ENCODE measurements around the gene BRMS1. TPM values are rescaled to one million over a fixed set of nuclear protein-coding genes. Genes with fewer than 3 reads are reported as not detected.

Gene BRMS1
- total RNA-seq, 1 experiment from 2014 or later, result 80.5 TPM

DNA sequence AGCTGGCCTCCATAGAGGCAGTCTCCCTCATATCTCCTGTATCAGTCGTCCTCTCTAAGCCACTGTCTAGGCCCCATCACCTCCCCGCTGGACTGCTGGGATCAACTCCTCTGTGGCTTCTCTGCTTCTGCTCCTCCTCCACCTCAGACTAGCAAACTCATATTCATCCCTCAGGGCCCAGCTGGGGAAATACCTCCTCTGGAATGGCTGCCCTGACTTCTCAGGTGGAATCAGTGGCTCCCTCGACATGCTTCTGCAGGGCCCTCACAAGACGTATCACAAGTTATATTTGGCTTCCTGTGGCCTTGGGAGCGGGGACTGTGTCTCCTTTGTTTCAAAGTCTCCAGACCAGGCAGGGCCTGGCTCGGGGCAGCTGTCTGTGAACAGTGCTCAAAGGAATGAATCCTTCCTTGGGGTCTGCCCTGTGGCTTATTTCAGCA lies 16.6 kb upstream of the BRMS1 start:
- Histone ChIP-seq H3K4me1 (ENCODE audit: control insufficient read depth, insufficient read depth, low read length) (peaks cover 8% of the 10 kb centered on the region), H3K36me3 (ENCODE audit: control insufficient read depth, insufficient read depth, low read length) (no peaks in the 10 kb centered on the region), H3K27ac (ENCODE audit: low read length) (peak overlapping the region; percentile 24; the same call in 1 of the 2 replicates), H3K4me3 (ENCODE audit: low read depth in 2 of 2, low read length in 2 of 2) (no peak overlapping the region), H3K9me3 (ENCODE audit: control insufficient read depth, insufficient read depth, low read depth, low read length) (no peaks in the 10 kb centered on the region), H3K27me3 (ENCODE audit: control insufficient read depth, insufficient read depth, low read length) (no peaks in the 10 kb centered on the region)
- TF ChIP-seq, protein P1, sequence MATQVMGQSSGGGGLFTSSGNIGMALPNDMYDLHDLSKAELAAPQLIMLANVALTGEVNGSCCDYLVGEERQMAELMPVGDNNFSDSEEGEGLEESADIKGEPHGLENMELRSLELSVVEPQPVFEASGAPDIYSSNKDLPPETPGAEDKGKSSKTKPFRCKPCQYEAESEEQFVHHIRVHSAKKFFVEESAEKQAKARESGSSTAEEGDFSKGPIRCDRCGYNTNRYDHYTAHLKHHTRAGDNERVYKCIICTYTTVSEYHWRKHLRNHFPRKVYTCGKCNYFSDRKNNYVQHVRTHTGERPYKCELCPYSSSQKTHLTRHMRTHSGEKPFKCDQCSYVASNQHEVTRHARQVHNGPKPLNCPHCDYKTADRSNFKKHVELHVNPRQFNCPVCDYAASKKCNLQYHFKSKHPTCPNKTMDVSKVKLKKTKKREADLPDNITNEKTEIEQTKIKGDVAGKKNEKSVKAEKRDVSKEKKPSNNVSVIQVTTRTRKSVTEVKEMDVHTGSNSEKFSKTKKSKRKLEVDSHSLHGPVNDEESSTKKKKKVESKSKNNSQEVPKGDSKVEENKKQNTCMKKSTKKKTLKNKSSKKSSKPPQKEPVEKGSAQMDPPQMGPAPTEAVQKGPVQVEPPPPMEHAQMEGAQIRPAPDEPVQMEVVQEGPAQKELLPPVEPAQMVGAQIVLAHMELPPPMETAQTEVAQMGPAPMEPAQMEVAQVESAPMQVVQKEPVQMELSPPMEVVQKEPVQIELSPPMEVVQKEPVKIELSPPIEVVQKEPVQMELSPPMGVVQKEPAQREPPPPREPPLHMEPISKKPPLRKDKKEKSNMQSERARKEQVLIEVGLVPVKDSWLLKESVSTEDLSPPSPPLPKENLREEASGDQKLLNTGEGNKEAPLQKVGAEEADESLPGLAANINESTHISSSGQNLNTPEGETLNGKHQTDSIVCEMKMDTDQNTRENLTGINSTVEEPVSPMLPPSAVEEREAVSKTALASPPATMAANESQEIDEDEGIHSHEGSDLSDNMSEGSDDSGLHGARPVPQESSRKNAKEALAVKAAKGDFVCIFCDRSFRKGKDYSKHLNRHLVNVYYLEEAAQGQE (IDR thresholded peaks at IDR 0.05; ENCODE audit: insufficient read depth in 1 of 2, low read depth in 2 of 2, low read length in 1 of 2), result no peak
- TF ChIP-seq SIN3A (IDR thresholded peaks at IDR 0.05; ENCODE audit: borderline replicate concordance, insufficient read depth, low read depth, low read length), result no peak
- peak; percentile 39; the same call in 1 of the 2 replicates for TF ChIP-seq POLR2AphosphoS5 (IDR thresholded peaks at IDR 0.05; ENCODE audit: low read depth, low read length)
- DNase-seq (ENCODE audit: low read depth, low spot score) (no peak), ATAC-seq (peak; percentile 30)
- in situ Hi-C loops (cut with HindIII; ENCODE audit: low pct_unique_long_range_greater_than_20kb, low sequenced_read_pairs) (no loop called here), intact Hi-C loops (cut with micrococcal nuclease; ENCODE audit: unreplicated experiment) (no loop called here)
- BruUV-seq (replicated peaks), result no TSS peak
- CTCF ChIA-PET, result interaction anchor here (0.9 kb wide), 1 partner anchor 24 kb away, joined by 4 read pairs; no protein-coding TSS in a partner anchor
- POLR2A ChIA-PET, result no interaction called here

- no TSS peak for BruUV-seq (replicated peaks)
- TF ChIP-seq, protein P1 (IDR thresholded peaks at IDR 0.05; ENCODE audit: insufficient read depth in 1 of 2, low read depth in 2 of 2, low read length in 1 of 2), result no peak
- TF ChIP-seq, protein P2, sequence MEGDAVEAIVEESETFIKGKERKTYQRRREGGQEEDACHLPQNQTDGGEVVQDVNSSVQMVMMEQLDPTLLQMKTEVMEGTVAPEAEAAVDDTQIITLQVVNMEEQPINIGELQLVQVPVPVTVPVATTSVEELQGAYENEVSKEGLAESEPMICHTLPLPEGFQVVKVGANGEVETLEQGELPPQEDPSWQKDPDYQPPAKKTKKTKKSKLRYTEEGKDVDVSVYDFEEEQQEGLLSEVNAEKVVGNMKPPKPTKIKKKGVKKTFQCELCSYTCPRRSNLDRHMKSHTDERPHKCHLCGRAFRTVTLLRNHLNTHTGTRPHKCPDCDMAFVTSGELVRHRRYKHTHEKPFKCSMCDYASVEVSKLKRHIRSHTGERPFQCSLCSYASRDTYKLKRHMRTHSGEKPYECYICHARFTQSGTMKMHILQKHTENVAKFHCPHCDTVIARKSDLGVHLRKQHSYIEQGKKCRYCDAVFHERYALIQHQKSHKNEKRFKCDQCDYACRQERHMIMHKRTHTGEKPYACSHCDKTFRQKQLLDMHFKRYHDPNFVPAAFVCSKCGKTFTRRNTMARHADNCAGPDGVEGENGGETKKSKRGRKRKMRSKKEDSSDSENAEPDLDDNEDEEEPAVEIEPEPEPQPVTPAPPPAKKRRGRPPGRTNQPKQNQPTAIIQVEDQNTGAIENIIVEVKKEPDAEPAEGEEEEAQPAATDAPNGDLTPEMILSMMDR (IDR thresholded peaks at IDR 0.05), result no peak
- TF ChIP-seq TCF7L2 (IDR thresholded peaks at IDR 0.05; ENCODE audit: low read depth, low read length), result no peak
- no peak for TF ChIP-seq SIN3A (IDR thresholded peaks at IDR 0.05; ENCODE audit: borderline replicate concordance, insufficient read depth, low read depth, low read length)
- TF ChIP-seq POLR2AphosphoS5 (IDR thresholded peaks at IDR 0.05; ENCODE audit: low read depth, low read length), result no peak
- DNase-seq (ENCODE audit: low read depth, low spot score) (no peak), ATAC-seq (no peak)
- ChIA-PET POLR2A (interaction anchor here (0.9 kb wide), 1 partner anchor 15 kb away, joined by 6 read pairs; no protein-coding TSS in a partner anchor), CTCF (interaction anchor here (0.5 to 0.9 kb wide), 2 partner anchors 25 to 31 kb away, joined by 4 to 5 read pairs; no protein-coding TSS in a partner anchor)
- Histone ChIP-seq H3K27me3 (ENCODE audit: control insufficient read depth, insufficient read depth, low read length) (no peaks in the 10 kb centered on the region), H3K9me3 (ENCODE audit: control insufficient read depth, insufficient read depth, low read depth, low read length) (no peaks in the 10 kb centered on the region), H3K4me1 (ENCODE audit: control insufficient read depth, insufficient read depth, low read length) (peaks cover 4% of the 10 kb centered on the region; the same call in 1 of the 2 replicates), H3K36me3 (ENCODE audit: control insufficient read depth, insufficient read depth, low read length) (no peaks in the 10 kb centered on the region), H3K27ac (ENCODE audit: low read length) (no peak overlapping the region), H3K4me3 (ENCODE audit: low read depth in 2 of 2, low read length in 2 of 2) (no peak overlapping the region)
- in situ Hi-C loops (cut with HindIII; ENCODE audit: low pct_unique_long_range_greater_than_20kb, low sequenced_read_pairs) (no loop called here), intact Hi-C loops (cut with micrococcal nuclease; ENCODE audit: unreplicated experiment) (no loop called here)
Measured at GRCh38 chr11:66360406-66361073, 15.6 kb upstream of the BRMS1 start.
